AG09309 (cell line): ENCODE results near the gene ZNF280A.

Experiments used
- DNase-seq: peaks from one replicate; pipeline ENCODE4 v3.0.0-alpha.2; 2010; ENCODE audit warnings: low read depth
- H3K4me3 ChIP-seq: 2 replicates; pipeline ENCODE4 v1.5.1; 2011; ENCODE audit warnings: mild to moderate bottlenecking, low read depth, low read length, moderate library complexity; ENCODE audit not compliant: control insufficient read depth
- CTCF ChIP-seq: IDR thresholded peaks from 2 replicates; pipeline ENCODE4 v1.5.1; 2011; ENCODE audit warnings: mild to moderate bottlenecking, low read depth, low read length, inconsistent platforms; ENCODE audit not compliant: insufficient read depth, control insufficient read depth; ENCODE audit errors: missing control alignments

The ZNF280A gene

GRCh38 chr22:22520020-22520656, at the start of gene ZNF280A:
Gene ZNF280A, minus strand, starts transcription at chr22:22520270. Its CDS starts 4,640 bp downstream, at chr22:22515630.
- no peak within 1 kb of the TSS for H3K4me3 ChIP-seq
- DNase-seq: no peak
- no peak for TF ChIP-seq CTCF

GRCh38 chr22:22569218-22569617, 49.1 kb upstream of the ZNF280A start:
- DNase-seq: no peak
- H3K4me3 ChIP-seq: no peak overlapping the region
- no peak for TF ChIP-seq CTCF

- TF ChIP-seq CTCF: no peak
- no peak for DNase-seq
- no peak overlapping the region for H3K4me3 ChIP-seq
These were observed 45.9 kb upstream of the ZNF280A start for GRCh38 chr22:22565981-22566380.

- TF ChIP-seq CTCF: no peak
- DNase-seq: no peak
- no peak within 1 kb of the TSS for H3K4me3 ChIP-seq
These were observed 39.0 kb upstream of the ZNF280A start, which contains the start of gene PRAME for GRCh38 chr22:22558972-22559603. Gene PRAME, minus strand, starts transcription at chr22:22559265. Its CDS starts 2,433 bp downstream, at chr22:22556832.

GRCh38 chr22:22558071-22558971, 38.3 kb upstream of the ZNF280A start:
- no peak overlapping the region for H3K4me3 ChIP-seq
- DNase-seq: no peak
- no peak for TF ChIP-seq CTCF

- no peak for DNase-seq
- no peak overlapping the region for H3K4me3 ChIP-seq
These were observed 37.2 kb upstream of the ZNF280A start for GRCh38 chr22:22556995-22557925.

More at GRCh38 chr22:22556995-22557925, 37.2 kb upstream of the ZNF280A start:
- no peak for TF ChIP-seq CTCF
